HepG2 (cell line): ENCODE measurements around the gene EBLN2. TPM values are rescaled to one million over a fixed set of nuclear protein-coding genes. Genes with fewer than 3 reads are reported as not detected.

Experiments
- ATAC-seq: fragments of 200-7000 bp; cut with Tn5 transposase; 3 replicates; pipeline ENCODE4 v1.9.1; 2020; ENCODE audit warnings: mild to moderate bottlenecking, moderate library complexity
- BruUV-seq: library from RNA; stranded (reverse); fragments of 400-500 nt; replicated peaks from 2 replicates; lab custom pipeline; 2021; lab: Mats Ljungman, UMichigan
- CTCF ChIA-PET: fragments of 300-600 bp; formaldehyde crosslinking; extraction: SDS; loops from one replicate; lab custom pipeline; 2021; ENCODE audit warnings: low total read pairs, inconsistent platforms, low intra/inter-chr PET ratio; lab: Yijun Ruan, JAX
- POLR2A ChIA-PET: fragments of 350-600 bp; sonication (Branson Sonifier 250); formaldehyde crosslinking; loops from one replicate; lab custom pipeline; 2020; ENCODE audit warnings: antibody characterized with exemption, inconsistent platforms; lab: Yijun Ruan, JAX
- DNase-seq: peaks from one replicate; pipeline ENCODE4 v3.0.0-alpha.2; 2015; ENCODE audit warnings: low spot score
- FAIRE-seq: peaks from 3 replicates; lab custom pipeline; 2011; peaks lifted over from hg19 to GRCh38; lab: Jason Lieb, UNC
- H2AFZ ChIP-seq: one replicate; pipeline ENCODE4 v1.6.1; 2011; ENCODE audit warnings: low read length, inconsistent platforms
- H3K27ac ChIP-seq: fragments of 300-600 bp; 3 replicates; pipeline ENCODE4 v1.8.0; 2011; ENCODE audit warnings: mixed run types, mild to moderate bottlenecking, mixed read lengths, low read length, inconsistent platforms; ENCODE audit not compliant: insufficient read depth; ENCODE audit errors: extremely low read length
- H3K27me3 ChIP-seq, 2 experiments: fragments of 200-600 bp in 1 of 2; 2 replicates in 1 of 2; 3 replicates in 1 of 2; pipeline versions ENCODE4 v1.6.0 to v1.8.0; 2011; ENCODE audit warnings: low read length in 2 of 2, mild to moderate bottlenecking in 2 of 2, moderate library complexity in 2 of 2, inconsistent platforms in 1 of 2; ENCODE audit not compliant: insufficient read depth in 2 of 2, control insufficient read depth in 1 of 2
- H3K36me3 ChIP-seq, 2 experiments: fragments of 200-600 bp in 1 of 2; replicated peaks in 1 of 2; 2 replicates in 1 of 2; 3 replicates in 1 of 2; pipeline versions ENCODE4 v1.5.1 to v1.8.0; 2011; ENCODE audit warnings: low read length in 2 of 2, inconsistent platforms in 1 of 2; ENCODE audit not compliant: insufficient read depth in 2 of 2, control insufficient read depth in 1 of 2
- H3K4me1 ChIP-seq: 2 replicates; pipeline ENCODE4 v1.5.1; 2012; ENCODE audit warnings: low read length, inconsistent platforms; ENCODE audit not compliant: insufficient read depth
- H3K4me2 ChIP-seq: 2 replicates; pipeline ENCODE4 v1.6.0; 2011; ENCODE audit warnings: low read depth, low read length, inconsistent platforms
- H3K4me3 ChIP-seq, 3 experiments: fragments of 200-600 bp in 1 of 3; sonication (generic), shearing (Covaris generic) in 1 of 3; replicated peaks in 1 of 3; 2 replicates each; pipeline ENCODE4 v1.5.1; 2011 to 2016; ENCODE audit warnings: low read length in 3 of 3, inconsistent platforms in 2 of 3, low read depth in 2 of 3, mild to moderate bottlenecking in 2 of 3, control low read depth in 1 of 3, mixed read lengths in 1 of 3; ENCODE audit not compliant: insufficient read depth in 1 of 3
- H3K79me2 ChIP-seq: one replicate; pipeline ENCODE4 v1.6.1; 2011; ENCODE audit warnings: low read length, inconsistent platforms; ENCODE audit not compliant: insufficient read depth
- H3K9ac ChIP-seq: 2 replicates; pipeline ENCODE4 v1.6.0; 2011; ENCODE audit warnings: mild to moderate bottlenecking, low read depth, low read length, inconsistent platforms; ENCODE audit not compliant: insufficient read depth
- H3K9me3 ChIP-seq: 2 replicates; pipeline ENCODE4 v1.5.1; 2012; ENCODE audit warnings: mild to moderate bottlenecking, low read length
- H4K20me1 ChIP-seq: 2 replicates; pipeline ENCODE4 v1.6.0; 2011; ENCODE audit warnings: inconsistent platforms, mild to moderate bottlenecking, low read length, moderate library complexity; ENCODE audit not compliant: insufficient read depth
- ATM ChIP-seq: fragments of 450-650 bp; IDR thresholded peaks from 2 replicates; pipeline ENCODE4 v1.7.1; 2017; ENCODE audit warnings: mild to moderate bottlenecking, borderline replicate concordance
- CHD2 ChIP-seq: IDR thresholded peaks from 2 replicates; pipeline ENCODE4 v1.6.1; 2011; ENCODE audit warnings: low read depth, low read length, improper control_type of control experiment
- DRAP1 ChIP-seq: IDR thresholded peaks from 2 replicates; pipeline ENCODE4 v1.6.1; 2016; ENCODE audit warnings: missing genetic modification reagents, missing compliant biosample characterization
- GATA4 ChIP-seq: sonication (generic); IDR thresholded peaks from 2 replicates; pipeline ENCODE4 v1.6.1; 2016; ENCODE audit warnings: antibody characterized with exemption, low read depth, borderline replicate concordance
- HOXA3 ChIP-seq: sonication (generic); formaldehyde crosslinking; IDR thresholded peaks from 2 replicates; pipeline ENCODE4 v1.5.0; 2020; ENCODE audit warnings: missing genetic modification reagents
- KDM5A ChIP-seq: fragments of 200-600 bp; sonication (generic); IDR thresholded peaks from 2 replicates; pipeline ENCODE4 v1.7.0; 2018; ENCODE audit warnings: antibody characterized with exemption, mild to moderate bottlenecking, low read length, borderline replicate concordance
- KDM5B ChIP-seq: sonication (generic); formaldehyde crosslinking; IDR thresholded peaks from 2 replicates; pipeline ENCODE4 v1.4.0; 2020; ENCODE audit warnings: missing genetic modification reagents, mild to moderate bottlenecking, borderline replicate concordance
- NKX3-1 ChIP-seq: sonication (generic); formaldehyde crosslinking; IDR thresholded peaks from 2 replicates; pipeline ENCODE4 v1.5.0; 2020; ENCODE audit warnings: missing genetic modification reagents
- PHF20 ChIP-seq: sonication (generic); formaldehyde crosslinking; IDR thresholded peaks from 2 replicates; pipeline ENCODE4 v1.5.0; 2020; ENCODE audit warnings: mild to moderate bottlenecking, missing genetic modification reagents
- SIN3A ChIP-seq: IDR thresholded peaks from 2 replicates; pipeline ENCODE4 v1.6.1; 2011; ENCODE audit warnings: low read depth, mild to moderate bottlenecking, control low read depth, low read length, borderline replicate concordance
- SOX5 ChIP-seq: IDR thresholded peaks from 2 replicates; pipeline ENCODE4 v1.6.1; 2016; ENCODE audit warnings: borderline replicate concordance
- SP140L ChIP-seq: sonication (generic); formaldehyde crosslinking; IDR thresholded peaks from 2 replicates; pipeline ENCODE4 v1.4.0; 2020; ENCODE audit warnings: missing genetic modification reagents, borderline replicate concordance
- SUZ12 ChIP-seq: fragments of 150-350 bp; IDR thresholded peaks from 2 replicates; pipeline ENCODE4 v1.6.1; 2014; ENCODE audit warnings: low read depth, low read length
- TBL1XR1 ChIP-seq: fragments of 150-350 bp; IDR thresholded peaks from 2 replicates; pipeline ENCODE4 v1.6.1; 2014; ENCODE audit warnings: borderline replicate concordance, low read length; ENCODE audit not compliant: partially characterized antibody
- YEATS4 ChIP-seq: sonication (generic); formaldehyde crosslinking; IDR thresholded peaks from 2 replicates; pipeline ENCODE4 v1.4.0; 2020; ENCODE audit warnings: missing genetic modification reagents, borderline replicate concordance
- ZKSCAN1 ChIP-seq: fragments of 150-350 bp; IDR thresholded peaks from 2 replicates; pipeline ENCODE4 v1.6.1; 2014; ENCODE audit warnings: low read length
- ZNF207 ChIP-seq: fragments of 450-650 bp; IDR thresholded peaks from 2 replicates; pipeline ENCODE4 v1.6.1; 2016; ENCODE audit warnings: antibody characterized with exemption, borderline replicate concordance
- ZNF230 ChIP-seq: sonication (generic); formaldehyde crosslinking; IDR thresholded peaks from 2 replicates; pipeline ENCODE4 v1.4.0; 2020; ENCODE audit warnings: mild to moderate bottlenecking, missing genetic modification reagents
- ZNF317 ChIP-seq: sonication (generic); formaldehyde crosslinking; IDR thresholded peaks from 2 replicates; pipeline ENCODE4 v1.5.0; 2020; ENCODE audit warnings: mild to moderate bottlenecking, missing genetic modification reagents
- ZNF766 ChIP-seq: sonication (generic); formaldehyde crosslinking; IDR thresholded peaks from 2 replicates; pipeline ENCODE4 v1.5.0; 2020; ENCODE audit warnings: missing genetic modification reagents, borderline replicate concordance
- WGBS: methylation state at CpG from one replicate; pipeline ENCODE4 v1.1.6; 2017; ENCODE audit warnings: low lambda C conversion rate; 5-methylcytosine and 5-hydroxymethylcytosine counted together
- in situ Hi-C: cut with HindIII; loops from 2 replicates; pipeline ENCODE4 v1.10.0; 2017; ENCODE audit warnings: low pct_unique_long_range_greater_than_20kb; ENCODE audit not compliant: extremely low pct_ligation_motif_present
- intact Hi-C: fragments of 100-400 bp; cut with micrococcal nuclease; formaldehyde crosslinking; loops from one replicate; pipeline ENCODE4 v1.10.0; 2022; ENCODE audit not compliant: unreplicated experiment
- polyA plus RNA-seq, 8 experiments: library from polyadenylated mRNA; depleted of rRNA in 3 of 8; stranded (reverse) in 7 of 8; unstranded in 1 of 8; fragments of >200 nt; fragmentation: Illumina TruSeq in 4 of 8; extraction: Trizol in 4 of 8; gene quantifications; 2 replicates each; pipeline versions ENCODE4 v1.2.1 to v1.2.3, GENCODE V29; 2011 to 2016; ENCODE audit warnings: low read depth in 4 of 8, missing spikeins in 1 of 8, mixed read lengths in 1 of 8; ENCODE audit not compliant: insufficient read depth in 1 of 8
- total RNA-seq, 5 experiments: library from RNA; depleted of rRNA; stranded (reverse); fragments of >200 nt; fragmentation: Illumina TruSeq; extraction: Trizol; gene quantifications; 2 replicates each; pipeline ENCODE4 v1.2.3, GENCODE V29; 2016; ENCODE audit warnings: low read depth in 1 of 5
- TF ChIP-seq, protein P1 (sequence below): sonication (generic); formaldehyde crosslinking; conservative IDR thresholded peaks from 2 replicates; pipeline ENCODE4 v1.8.0; 2022; ENCODE audit warnings: low read depth, missing genetic modification reagents

The EBLN2 gene
- total and polyA plus RNA-seq, 2 of the 13 experiments (the other 11 are each of a cell fraction or from before 2014, with no cell fraction given) = 3.3 to 8.3 TPM

GRCh38 chr3:73073091-73073707, 11.7 kb downstream of the EBLN2 start (continued):
- TF ChIP-seq, protein P1, sequence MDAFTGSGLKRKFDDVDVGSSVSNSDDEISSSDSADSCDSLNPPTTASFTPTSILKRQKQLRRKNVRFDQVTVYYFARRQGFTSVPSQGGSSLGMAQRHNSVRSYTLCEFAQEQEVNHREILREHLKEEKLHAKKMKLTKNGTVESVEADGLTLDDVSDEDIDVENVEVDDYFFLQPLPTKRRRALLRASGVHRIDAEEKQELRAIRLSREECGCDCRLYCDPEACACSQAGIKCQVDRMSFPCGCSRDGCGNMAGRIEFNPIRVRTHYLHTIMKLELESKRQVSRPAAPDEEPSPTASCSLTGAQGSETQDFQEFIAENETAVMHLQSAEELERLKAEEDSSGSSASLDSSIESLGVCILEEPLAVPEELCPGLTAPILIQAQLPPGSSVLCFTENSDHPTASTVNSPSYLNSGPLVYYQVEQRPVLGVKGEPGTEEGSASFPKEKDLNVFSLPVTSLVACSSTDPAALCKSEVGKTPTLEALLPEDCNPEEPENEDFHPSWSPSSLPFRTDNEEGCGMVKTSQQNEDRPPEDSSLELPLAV = no peak
- TF ChIP-seq SUZ12 (no peak), SIN3A (no peak), HOXA3 (no peak), ZNF207 (no peak), GATA4 (no peak), ZNF230 (no peak)

DNA sequence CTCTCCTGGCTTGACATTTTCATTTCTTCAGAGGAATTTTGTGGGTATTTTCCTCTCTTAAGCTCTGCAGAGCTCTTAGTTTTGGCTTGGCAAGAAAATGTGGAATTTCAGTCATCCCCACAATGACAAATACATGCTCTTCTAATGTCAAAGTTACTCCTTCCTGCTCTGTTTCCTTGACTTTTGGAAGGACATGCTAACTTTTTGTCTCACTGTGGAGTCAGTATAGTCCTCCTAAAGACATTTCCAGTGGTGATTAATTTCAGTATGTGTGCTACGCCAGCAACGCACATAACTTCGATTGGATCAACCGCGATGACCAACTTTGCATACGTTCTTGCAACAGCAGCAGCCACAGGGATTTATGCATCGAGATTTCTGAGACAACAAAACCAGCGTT, 13.3 kb downstream of the EBLN2 start:
- CTCF ChIA-PET = no interaction called here
- in situ Hi-C loops = loop anchor here (25.0 kb wide), 2 partner anchors 662 to 1362 kb away; no protein-coding TSS in a partner anchor

More for the DNA sequence above, 13.3 kb downstream of the EBLN2 start:
- H3K4me2 ChIP-seq = no peak overlapping the region
- peaks cover 8% of the 10 kb centered on the region for H3K4me1 ChIP-seq
- BruUV-seq = no TSS peak
- H4K20me1 ChIP-seq = no peaks in the 10 kb centered on the region
- no peak for TF ChIP-seq ZNF317
- TF ChIP-seq NKX3-1 (CRISPR knock-in tag) = no peak
- TF ChIP-seq PHF20 (CRISPR knock-in tag) = no peak
- no peak for TF ChIP-seq ZNF766 (CRISPR knock-in tag)
- no peak for TF ChIP-seq ZKSCAN1
- TF ChIP-seq DRAP1 (CRISPR knock-in tag) = no peak
- TF ChIP-seq YEATS4 (CRISPR knock-in tag) = no peak
- TF ChIP-seq TBL1XR1 = no peak
- no peak for TF ChIP-seq CHD2
- TF ChIP-seq SOX5 (CRISPR knock-in tag) = no peak
- no peak for TF ChIP-seq ATM
- TF ChIP-seq KDM5A = no peak
- TF ChIP-seq SP140L (CRISPR knock-in tag) = no peak
- TF ChIP-seq KDM5B (CRISPR knock-in tag) = no peak
- no peak overlapping the region for H3K27ac ChIP-seq
- H3K27me3 ChIP-seq = no peaks in the 10 kb centered on the region
- H3K9me3 ChIP-seq = no peaks in the 10 kb centered on the region
- WGBS = 89% methylated on average over 8 of the region's 8 CpGs
- POLR2A ChIA-PET = no interaction called here
- no peak overlapping the region for H3K9ac ChIP-seq
- no peaks in the 10 kb centered on the region for H3K36me3 ChIP-seq
- H3K79me2 ChIP-seq = no peaks in the 10 kb centered on the region
- no peak overlapping the region for H3K4me3 ChIP-seq
- intact Hi-C loops = no loop called here
- ATAC-seq (no peak), FAIRE-seq (no peak), DNase-seq (no peak)
- no peak overlapping the region for H2AFZ ChIP-seq
